Myocyte (in vitro differentiated cells): ENCODE results near the gene RFFL. TPM values are rescaled to one million over a fixed set of nuclear protein-coding genes. Genes with fewer than 3 reads are reported as not detected.
A peak's percentile ranks its signal among the peaks of the same experiment; 100 is the strongest.

ENCODE experiments used
- DNase-seq: peaks from one replicate; pipeline ENCODE4 v3.0.0-alpha.2; 2012; ENCODE audit warnings: low read depth
- total RNA-seq: library from RNA; depleted of rRNA; stranded (reverse); fragments of >200 nt; gene quantifications from 2 replicates; pipeline ENCODE4 v1.2.3, GENCODE V29; 2014

The RFFL gene
- total RNA-seq, 1 donor from 2014 or later, result 9.9 TPM

GRCh38 chr17:34979650-34980352 is 83.7 kb downstream of the RFFL start:
- DNase-seq, result peak; percentile 18

- DNase-seq, result no peak
Measured at GRCh38 chr17:34979153-34979552, 84.4 kb downstream of the RFFL start.

GRCh38 chr17:34974794-34975785 is 88.4 kb downstream of the RFFL start:
- no peak for DNase-seq

GRCh38 chr17:34974179-34974578 is 89.3 kb downstream of the RFFL start:
- DNase-seq, result no peak

GRCh38 chr17:34961093-34961911 is 102.2 kb downstream of the RFFL start, which contains the start of the genes CCT6B and ZNF830:
CCT6B (minus strand) TSS chr17:34961460; CDS start chr17:34961393, 67 bp downstream.
ZNF830 (plus strand) TSS chr17:34961540; CDS start chr17:34961567, 27 bp downstream.
- DNase-seq, result peak; percentile 96

- no peak for DNase-seq
Measured at GRCh38 chr17:34958438-34958837, 105.1 kb downstream of the RFFL start.

Other genes starting within 250 kb of the RFFL start
- gene CCT6B, start 102.2 kb downstream of the RFFL start, total RNA-seq, result 5.2 TPM in 2 replicates
- 9.5 and 10.8 TPM in 2 replicates for gene ZNF830, start 102.2 kb downstream of the RFFL start, total RNA-seq
- gene LIG3, start 83.2 kb downstream of the RFFL start, total RNA-seq, result 24.5 and 26.7 TPM in 2 replicates
- gene RAD51D, start 56.2 kb upstream of the RFFL start, total RNA-seq, result 4.6 and 6.6 TPM in 2 replicates
- gene FNDC8, start 57.9 kb upstream of the RFFL start, total RNA-seq, result not detected in 2 replicates
- gene NLE1, start 78.6 kb upstream of the RFFL start, total RNA-seq, result 15.0 and 15.7 TPM in 2 replicates
- gene UNC45B, start 84.1 kb upstream of the RFFL start, total RNA-seq, result 266 and 287 TPM in 2 replicates
- gene SLC35G3, start 130.7 kb upstream of the RFFL start, total RNA-seq, result not detected in 2 replicates
- 34.2 and 36.0 TPM in 2 replicates for gene SLFN5, start 179.4 kb upstream of the RFFL start, total RNA-seq